Osteocyte (in vitro differentiated cells): ENCODE measurements around the gene SLC43A3. TPM values are rescaled to one million over a fixed set of nuclear protein-coding genes. Genes with fewer than 3 reads are reported as not detected.

Source experiments
- DNase-seq: peaks from one replicate; pipeline ENCODE4 v3.0.0; 2021; ENCODE audit warnings: mixed read lengths; ENCODE audit not compliant: unreplicated experiment; ENCODE audit errors: extremely low spot score
- H3K27ac Mint-ChIP-seq: one replicate; pipeline ENCODE4 v1.8.0; 2021; ENCODE audit warnings: mild to moderate bottlenecking, mixed read lengths; ENCODE audit not compliant: unreplicated experiment
- H3K27me3 Mint-ChIP-seq: one replicate; pipeline ENCODE4 v1.8.0; 2021; ENCODE audit warnings: mixed read lengths; ENCODE audit not compliant: unreplicated experiment
- H3K36me3 Mint-ChIP-seq: one replicate; pipeline ENCODE4 v1.8.0; 2021; ENCODE audit warnings: mixed read lengths; ENCODE audit not compliant: unreplicated experiment
- H3K4me1 Mint-ChIP-seq: one replicate; pipeline ENCODE4 v1.8.0; 2021; ENCODE audit warnings: mixed read lengths; ENCODE audit not compliant: unreplicated experiment
- H3K4me3 Mint-ChIP-seq: one replicate; pipeline ENCODE4 v1.8.0; 2021; ENCODE audit warnings: mild to moderate bottlenecking, moderate library complexity, mixed read lengths; ENCODE audit not compliant: unreplicated experiment
- H3K9me3 Mint-ChIP-seq: one replicate; pipeline ENCODE4 v1.8.0; 2021; ENCODE audit warnings: mixed read lengths; ENCODE audit not compliant: unreplicated experiment
- CTCF ChIP-seq: fragments of 200-600 bp; sonication (generic); IDR thresholded peaks from 2 replicates; pipeline ENCODE4 v1.5.0; 2021; ENCODE audit warnings: antibody characterized with exemption, mild to moderate bottlenecking, moderate library complexity
- total RNA-seq: library from RNA; stranded (reverse); gene quantifications from 2 replicates; pipeline ENCODE4 v1.2.1, GENCODE V29; 2021

The SLC43A3 gene
- total RNA-seq, 1 donor from 2014 or later, result 14.9 TPM

- Mint-ChIP-seq H3K27ac (no peak overlapping the region), H3K4me1 (no peaks in the 10 kb centered on the region), H3K27me3 (no peaks in the 10 kb centered on the region), H3K9me3 (no peaks in the 10 kb centered on the region), H3K36me3 (no peaks in the 10 kb centered on the region), H3K4me3 (no peak overlapping the region)
- DNase-seq, result no peak
- TF ChIP-seq CTCF, result no peak
Observed at GRCh38 chr11:57438345-57439285, 11.7 kb upstream of the SLC43A3 start.

GRCh38 chr11:57436031-57436430 is 9.1 kb upstream of the SLC43A3 start:
- H3K4me1 Mint-ChIP-seq, result peaks cover 9% of the 10 kb centered on the region
- no peak overlapping the region for H3K4me3 Mint-ChIP-seq
- no peak for TF ChIP-seq CTCF
- H3K27me3 Mint-ChIP-seq, result no peaks in the 10 kb centered on the region
- H3K36me3 Mint-ChIP-seq, result no peaks in the 10 kb centered on the region
- no peak overlapping the region for H3K27ac Mint-ChIP-seq
- DNase-seq, result no peak
- H3K9me3 Mint-ChIP-seq, result no peaks in the 10 kb centered on the region

- H3K27ac Mint-ChIP-seq, result no peak overlapping the region
- TF ChIP-seq CTCF, result no peak
- DNase-seq, result no peak
- H3K4me3 Mint-ChIP-seq, result no peak overlapping the region
- no peaks in the 10 kb centered on the region for H3K9me3 Mint-ChIP-seq
- no peaks in the 10 kb centered on the region for H3K36me3 Mint-ChIP-seq
- no peaks in the 10 kb centered on the region for H3K27me3 Mint-ChIP-seq
- H3K4me1 Mint-ChIP-seq, result peaks cover 9% of the 10 kb centered on the region
Observed at GRCh38 chr11:57434640-57435546, 8.0 kb upstream of the SLC43A3 start.

- no peaks in the 10 kb centered on the region for H3K36me3 Mint-ChIP-seq
- no peak for DNase-seq
- H3K27ac Mint-ChIP-seq, result no peak overlapping the region
- no peak for TF ChIP-seq CTCF
- H3K4me1 Mint-ChIP-seq, result peaks cover 12% of the 10 kb centered on the region
- H3K4me3 Mint-ChIP-seq, result no peak overlapping the region
- no peaks in the 10 kb centered on the region for H3K9me3 Mint-ChIP-seq
- H3K27me3 Mint-ChIP-seq, result no peaks in the 10 kb centered on the region
Observed at GRCh38 chr11:57432714-57433163, 5.8 kb upstream of the SLC43A3 start.
